ENCODE measurements around the gene ZDHHC3. TPM values are rescaled to one million over a fixed set of nuclear protein-coding genes. Genes with fewer than 3 reads are reported as not detected.

The ZDHHC3 gene
- total RNA-seq, 1 experiment from 2014 or later = 58.0 TPM

DNA sequence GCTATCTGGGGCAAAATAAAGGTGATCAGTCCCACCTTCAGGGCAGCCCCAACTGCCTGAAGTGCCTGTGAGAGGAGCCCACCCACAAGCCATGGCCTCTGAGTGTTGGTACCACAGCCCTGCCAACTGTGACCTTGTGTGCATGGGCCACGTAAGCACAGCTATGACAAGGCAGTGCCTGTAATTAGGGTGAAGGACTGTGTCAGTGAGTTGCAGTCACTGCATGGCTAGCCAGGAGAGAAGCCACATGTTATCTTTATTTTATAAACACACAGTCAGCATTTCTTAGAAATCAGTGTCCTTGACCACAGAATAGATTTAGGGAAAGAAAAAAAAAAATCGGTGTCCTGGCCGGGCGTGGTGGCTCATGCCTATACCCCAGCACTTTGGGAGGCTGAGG is 24.8 kb upstream of the ZDHHC3 start (continued):
- TF ChIP-seq KAT7 (CRISPR knock-in tag; IDR thresholded peaks at IDR 0.05; ENCODE audit: borderline replicate concordance) = no peak
- no peak for TF ChIP-seq GTF2I (CRISPR knock-in tag; conservative IDR thresholded peaks at IDR 0.05)
- TF ChIP-seq SP1 (CRISPR knock-in tag; conservative IDR thresholded peaks at IDR 0.05) = no peak
- TF ChIP-seq PRRX2 (CRISPR knock-in tag; IDR thresholded peaks at IDR 0.05) = no peak
- TF ChIP-seq HMGXB4 (CRISPR knock-in tag; IDR thresholded peaks at IDR 0.05) = no peak
- TF ChIP-seq, protein P1, sequence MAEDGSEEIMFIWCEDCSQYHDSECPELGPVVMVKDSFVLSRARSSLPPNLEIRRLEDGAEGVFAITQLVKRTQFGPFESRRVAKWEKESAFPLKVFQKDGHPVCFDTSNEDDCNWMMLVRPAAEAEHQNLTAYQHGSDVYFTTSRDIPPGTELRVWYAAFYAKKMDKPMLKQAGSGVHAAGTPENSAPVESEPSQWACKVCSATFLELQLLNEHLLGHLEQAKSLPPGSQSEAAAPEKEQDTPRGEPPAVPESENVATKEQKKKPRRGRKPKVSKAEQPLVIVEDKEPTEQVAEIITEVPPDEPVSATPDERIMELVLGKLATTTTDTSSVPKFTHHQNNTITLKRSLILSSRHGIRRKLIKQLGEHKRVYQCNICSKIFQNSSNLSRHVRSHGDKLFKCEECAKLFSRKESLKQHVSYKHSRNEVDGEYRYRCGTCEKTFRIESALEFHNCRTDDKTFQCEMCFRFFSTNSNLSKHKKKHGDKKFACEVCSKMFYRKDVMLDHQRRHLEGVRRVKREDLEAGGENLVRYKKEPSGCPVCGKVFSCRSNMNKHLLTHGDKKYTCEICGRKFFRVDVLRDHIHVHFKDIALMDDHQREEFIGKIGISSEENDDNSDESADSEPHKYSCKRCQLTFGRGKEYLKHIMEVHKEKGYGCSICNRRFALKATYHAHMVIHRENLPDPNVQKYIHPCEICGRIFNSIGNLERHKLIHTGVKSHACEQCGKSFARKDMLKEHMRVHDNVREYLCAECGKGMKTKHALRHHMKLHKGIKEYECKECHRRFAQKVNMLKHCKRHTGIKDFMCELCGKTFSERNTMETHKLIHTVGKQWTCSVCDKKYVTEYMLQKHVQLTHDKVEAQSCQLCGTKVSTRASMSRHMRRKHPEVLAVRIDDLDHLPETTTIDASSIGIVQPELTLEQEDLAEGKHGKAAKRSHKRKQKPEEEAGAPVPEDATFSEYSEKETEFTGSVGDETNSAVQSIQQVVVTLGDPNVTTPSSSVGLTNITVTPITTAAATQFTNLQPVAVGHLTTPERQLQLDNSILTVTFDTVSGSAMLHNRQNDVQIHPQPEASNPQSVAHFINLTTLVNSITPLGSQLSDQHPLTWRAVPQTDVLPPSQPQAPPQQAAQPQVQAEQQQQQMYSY (CRISPR knock-in tag; IDR thresholded peaks at IDR 0.05) = no peak

DNA sequence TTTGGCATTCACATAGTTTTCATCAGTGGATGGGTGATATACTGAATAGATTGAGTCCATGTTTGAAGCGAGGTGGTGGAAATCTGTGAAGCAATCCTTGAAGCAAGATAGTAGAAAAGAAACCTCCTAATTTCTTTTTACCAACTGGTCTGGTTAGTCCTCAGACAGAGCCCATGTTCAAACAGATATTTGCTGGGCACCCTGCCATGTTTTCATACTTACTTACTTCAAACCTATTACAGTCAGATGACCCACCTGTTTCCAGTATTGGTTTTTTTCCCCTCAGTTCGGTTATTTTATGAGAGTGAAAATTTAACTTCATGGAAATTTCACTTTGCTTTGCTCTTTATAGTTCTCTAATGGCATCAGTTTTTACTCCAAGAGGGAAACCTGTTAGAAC is 23.8 kb upstream of the ZDHHC3 start:
- no peak overlapping the region for H3K4me3 Mint-ChIP-seq

More for the DNA sequence above, 23.8 kb upstream of the ZDHHC3 start:
- no peak for ATAC-seq
- TF ChIP-seq, protein P2, sequence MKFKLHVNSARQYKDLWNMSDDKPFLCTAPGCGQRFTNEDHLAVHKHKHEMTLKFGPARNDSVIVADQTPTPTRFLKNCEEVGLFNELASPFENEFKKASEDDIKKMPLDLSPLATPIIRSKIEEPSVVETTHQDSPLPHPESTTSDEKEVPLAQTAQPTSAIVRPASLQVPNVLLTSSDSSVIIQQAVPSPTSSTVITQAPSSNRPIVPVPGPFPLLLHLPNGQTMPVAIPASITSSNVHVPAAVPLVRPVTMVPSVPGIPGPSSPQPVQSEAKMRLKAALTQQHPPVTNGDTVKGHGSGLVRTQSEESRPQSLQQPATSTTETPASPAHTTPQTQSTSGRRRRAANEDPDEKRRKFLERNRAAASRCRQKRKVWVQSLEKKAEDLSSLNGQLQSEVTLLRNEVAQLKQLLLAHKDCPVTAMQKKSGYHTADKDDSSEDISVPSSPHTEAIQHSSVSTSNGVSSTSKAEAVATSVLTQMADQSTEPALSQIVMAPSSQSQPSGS (CRISPR knock-in tag; IDR thresholded peaks at IDR 0.05; ENCODE audit: borderline replicate concordance, low read depth) = no peak
- TF ChIP-seq, protein P3, sequence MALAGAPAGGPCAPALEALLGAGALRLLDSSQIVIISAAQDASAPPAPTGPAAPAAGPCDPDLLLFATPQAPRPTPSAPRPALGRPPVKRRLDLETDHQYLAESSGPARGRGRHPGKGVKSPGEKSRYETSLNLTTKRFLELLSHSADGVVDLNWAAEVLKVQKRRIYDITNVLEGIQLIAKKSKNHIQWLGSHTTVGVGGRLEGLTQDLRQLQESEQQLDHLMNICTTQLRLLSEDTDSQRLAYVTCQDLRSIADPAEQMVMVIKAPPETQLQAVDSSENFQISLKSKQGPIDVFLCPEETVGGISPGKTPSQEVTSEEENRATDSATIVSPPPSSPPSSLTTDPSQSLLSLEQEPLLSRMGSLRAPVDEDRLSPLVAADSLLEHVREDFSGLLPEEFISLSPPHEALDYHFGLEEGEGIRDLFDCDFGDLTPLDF (CRISPR knock-in tag; IDR thresholded peaks at IDR 0.05) = no peak
- TF ChIP-seq USF2 (CRISPR knock-in tag; IDR thresholded peaks at IDR 0.05) (no peak), EMX1 (CRISPR knock-in tag; IDR thresholded peaks at IDR 0.05) (no peak), ZNF317 (CRISPR knock-in tag; IDR thresholded peaks at IDR 0.05; ENCODE audit: borderline replicate concordance, low read depth) (no peak), E2F5 (CRISPR knock-in tag; IDR thresholded peaks at IDR 0.05) (no peak), SP1 (CRISPR knock-in tag; conservative IDR thresholded peaks at IDR 0.05) (no peak), ZNF138 (CRISPR knock-in tag; conservative IDR thresholded peaks at IDR 0.05) (no peak)
- TF ChIP-seq, protein P4, sequence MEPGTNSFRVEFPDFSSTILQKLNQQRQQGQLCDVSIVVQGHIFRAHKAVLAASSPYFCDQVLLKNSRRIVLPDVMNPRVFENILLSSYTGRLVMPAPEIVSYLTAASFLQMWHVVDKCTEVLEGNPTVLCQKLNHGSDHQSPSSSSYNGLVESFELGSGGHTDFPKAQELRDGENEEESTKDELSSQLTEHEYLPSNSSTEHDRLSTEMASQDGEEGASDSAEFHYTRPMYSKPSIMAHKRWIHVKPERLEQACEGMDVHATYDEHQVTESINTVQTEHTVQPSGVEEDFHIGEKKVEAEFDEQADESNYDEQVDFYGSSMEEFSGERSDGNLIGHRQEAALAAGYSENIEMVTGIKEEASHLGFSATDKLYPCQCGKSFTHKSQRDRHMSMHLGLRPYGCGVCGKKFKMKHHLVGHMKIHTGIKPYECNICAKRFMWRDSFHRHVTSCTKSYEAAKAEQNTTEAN (CRISPR knock-in tag; IDR thresholded peaks at IDR 0.05) = no peak
- Mint-ChIP-seq H3K9me3 (peaks cover 17% of the 10 kb centered on the region), H3K36me3 (peaks cover 83% of the 10 kb centered on the region), H3K4me1 (no peaks in the 10 kb centered on the region), H3K27me3 (ENCODE audit: low read depth) (no peaks in the 10 kb centered on the region), H3K27ac (no peak overlapping the region)
- POLR2A ChIA-PET = no interaction called here
- no peak for DNase-seq (ENCODE audit: low spot score)
- CTCF ChIA-PET = no interaction called here
